GM21786 (cell line): ENCODE data around the gene PGLYRP1.

Experiments used
- ATAC-seq: cut with Tn5 transposase; IDR thresholded peaks from one replicate; pipeline ENCODE4 v1.9.1; 2021; ENCODE audit not compliant: unreplicated experiment

The PGLYRP1 gene

DNA sequence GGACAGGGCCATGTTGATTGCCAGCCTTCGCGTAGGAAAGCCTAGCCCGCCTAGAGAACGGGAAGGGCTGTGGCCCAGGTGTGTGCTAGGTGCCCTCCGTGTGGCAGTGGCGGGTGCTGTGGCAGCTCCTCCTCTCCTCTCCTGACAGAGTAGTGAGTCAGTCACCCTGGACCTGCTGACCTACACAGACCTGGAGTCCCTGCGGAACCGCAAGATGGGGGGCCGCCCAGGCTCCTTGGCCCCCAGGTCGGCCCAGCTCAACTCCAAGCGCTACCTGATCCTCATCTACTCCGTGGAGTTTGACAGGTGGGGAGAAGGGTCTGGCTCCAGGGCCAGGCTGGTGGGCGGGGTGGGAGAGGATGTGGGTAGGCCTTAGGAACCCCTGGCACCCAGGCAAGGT, 16.4 kb downstream of the PGLYRP1 start:
- no peak for ATAC-seq

DNA sequence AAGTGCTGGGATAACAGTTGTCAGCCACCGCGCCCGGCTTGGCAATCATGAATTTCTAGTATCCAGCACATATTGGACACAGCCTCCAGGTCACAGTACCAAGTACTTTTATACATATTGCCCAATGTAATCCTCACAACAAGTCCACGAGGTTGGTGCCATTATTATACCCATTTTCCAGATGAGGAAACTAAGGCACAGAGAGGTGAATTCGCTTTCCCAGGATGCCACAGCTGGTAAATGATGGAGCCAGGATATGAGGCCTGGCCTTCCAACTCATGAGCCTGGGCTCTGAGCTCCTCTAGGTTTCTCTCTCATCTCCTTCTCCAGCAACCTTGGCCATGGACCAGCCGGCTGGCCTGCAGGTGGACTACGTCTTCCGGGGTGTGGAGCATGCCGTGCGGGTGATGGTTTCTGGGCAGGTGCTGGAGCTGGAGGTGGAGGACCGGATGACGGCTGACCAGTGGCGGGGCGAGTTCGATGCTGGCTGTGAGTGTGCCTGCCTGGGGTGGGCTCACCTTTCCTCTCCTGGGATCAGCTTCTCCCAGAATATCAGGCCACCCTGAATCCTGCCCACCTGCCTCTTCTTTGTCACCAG, 20.1 kb downstream of the PGLYRP1 start:
- ATAC-seq, result no peak

DNA sequence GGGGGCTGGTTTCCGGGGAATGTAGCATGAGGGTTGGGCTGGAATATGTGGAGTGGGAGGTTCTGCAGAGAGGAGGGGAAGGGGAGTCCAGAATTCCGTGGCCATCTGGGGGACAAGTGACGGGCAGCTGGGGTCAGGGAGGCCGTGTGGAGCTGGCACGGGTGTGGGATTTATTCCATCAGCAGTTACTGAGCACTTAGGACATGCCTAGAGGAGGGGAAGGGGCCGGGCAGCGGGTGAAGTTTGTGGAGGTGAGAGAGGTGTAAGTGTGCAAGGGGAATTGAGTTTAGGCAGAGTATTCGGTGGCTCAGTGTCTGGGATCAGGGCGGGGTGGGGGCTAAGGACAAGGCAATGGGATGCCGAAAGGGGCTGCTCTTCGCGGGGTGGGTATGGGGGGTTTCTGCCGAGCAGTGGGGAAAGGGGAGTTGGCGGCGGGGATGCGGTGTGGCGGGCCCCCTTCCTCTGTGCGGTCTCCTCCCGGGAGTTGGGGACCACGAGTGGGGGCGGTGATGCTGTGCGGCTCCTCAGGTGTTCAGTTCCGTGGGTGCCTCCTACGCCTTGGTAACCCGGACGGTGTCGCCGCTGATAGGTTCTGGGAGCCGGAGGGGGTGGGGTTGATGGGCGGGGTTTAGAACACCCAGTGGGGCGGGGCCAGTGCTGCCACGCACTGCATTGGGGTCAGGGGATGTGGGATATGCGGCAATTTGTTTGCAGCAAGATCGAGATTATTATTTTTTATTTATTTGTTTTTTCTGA, 22.2 kb downstream of the PGLYRP1 start:
- no peak for ATAC-seq

DNA sequence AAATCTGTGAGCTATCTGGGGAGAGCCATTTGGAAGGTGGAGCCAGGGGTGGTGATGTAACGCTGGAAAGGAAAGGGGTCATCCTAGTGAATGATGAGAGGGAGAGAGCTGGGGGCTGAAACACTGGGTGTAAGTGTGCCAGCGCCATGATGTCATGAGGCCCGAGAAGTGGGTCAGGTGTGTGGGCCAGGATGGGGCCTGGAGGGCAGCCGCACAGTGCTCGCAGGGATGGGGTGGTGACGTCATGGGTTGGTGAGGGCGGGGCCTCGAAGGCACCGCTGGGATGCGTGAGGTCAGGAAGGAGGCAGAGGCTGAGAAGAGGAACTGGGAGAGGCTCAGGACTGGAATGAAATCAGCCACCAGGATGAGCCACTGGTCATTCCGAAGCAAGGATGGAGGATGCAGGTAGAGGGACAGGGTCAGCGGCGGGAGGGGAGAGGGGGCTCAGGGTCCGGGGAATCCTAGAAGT, 23.2 kb downstream of the PGLYRP1 start:
- no peak for ATAC-seq

DNA sequence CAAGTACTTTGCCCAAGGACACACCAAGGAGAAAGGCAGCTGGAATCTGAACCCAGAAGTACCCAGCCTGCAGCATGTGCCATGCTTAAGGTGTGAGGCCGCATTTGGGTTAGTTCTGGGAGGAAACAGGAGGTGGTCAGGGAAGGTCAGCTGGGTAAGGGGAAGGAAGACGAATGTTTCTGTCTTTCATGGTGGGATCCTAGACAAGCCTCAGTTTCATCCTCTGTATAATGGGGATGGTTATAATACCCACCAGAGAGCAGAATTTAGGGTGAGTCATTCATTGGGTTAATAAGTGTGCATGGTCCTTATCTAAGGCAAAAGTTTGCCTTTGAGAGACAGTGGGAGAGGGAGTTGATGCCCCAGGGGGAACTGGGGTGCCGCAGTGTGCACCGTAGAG, 24.0 kb downstream of the PGLYRP1 start:
- ATAC-seq, result no peak

DNA sequence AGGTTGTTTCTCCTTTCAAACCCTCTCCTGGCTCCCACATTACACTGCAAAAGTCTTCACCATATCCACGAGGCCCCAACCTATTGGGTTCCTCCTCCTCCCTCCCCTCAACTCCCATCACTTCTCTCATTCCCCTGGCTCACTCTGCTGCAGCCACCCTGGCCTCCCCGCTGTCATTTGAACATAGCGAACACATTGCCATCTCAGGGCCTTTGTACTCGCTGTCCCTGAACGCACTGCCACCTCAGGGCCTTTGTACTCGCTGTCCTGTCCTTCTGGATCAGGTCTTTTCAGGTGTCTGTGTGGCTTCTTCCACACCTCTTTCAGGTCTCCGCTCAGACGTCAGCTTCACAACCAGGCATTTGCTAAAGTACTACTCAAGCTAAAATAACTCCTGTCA, 25.9 kb downstream of the PGLYRP1 start:
- ATAC-seq, result no peak

DNA sequence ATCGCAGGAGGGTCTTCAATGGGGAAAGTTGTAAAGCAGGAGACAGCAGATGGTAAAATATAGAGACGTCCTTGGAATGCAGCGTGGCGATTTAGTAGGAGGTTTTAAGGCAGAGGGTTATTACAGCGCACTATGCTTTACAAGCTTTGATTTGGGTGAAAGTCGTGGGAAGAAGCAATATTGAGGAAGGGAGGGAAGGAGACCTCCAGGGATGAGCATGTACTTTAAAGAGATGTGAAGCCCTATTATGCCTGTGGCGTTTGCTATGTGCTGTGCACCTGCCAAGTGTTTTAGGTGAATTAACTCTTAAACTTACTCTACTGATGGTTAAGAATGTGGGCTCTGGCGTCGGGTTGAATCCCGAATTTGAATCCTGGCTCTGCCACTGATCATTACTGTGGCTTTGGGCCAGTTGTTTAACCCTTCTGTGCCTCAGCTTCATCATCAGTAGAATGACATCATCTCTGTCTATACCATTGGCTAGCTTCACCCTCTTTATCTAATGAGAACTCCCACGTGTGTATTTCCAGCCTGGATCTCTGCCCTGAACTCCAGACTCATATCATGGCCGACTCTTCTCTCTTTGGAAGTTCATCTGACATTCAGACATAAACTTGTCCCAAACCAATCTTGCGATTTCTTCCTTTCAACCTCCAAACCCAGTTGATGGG, 27.0 kb downstream of the PGLYRP1 start:
- ATAC-seq, result no peak

DNA sequence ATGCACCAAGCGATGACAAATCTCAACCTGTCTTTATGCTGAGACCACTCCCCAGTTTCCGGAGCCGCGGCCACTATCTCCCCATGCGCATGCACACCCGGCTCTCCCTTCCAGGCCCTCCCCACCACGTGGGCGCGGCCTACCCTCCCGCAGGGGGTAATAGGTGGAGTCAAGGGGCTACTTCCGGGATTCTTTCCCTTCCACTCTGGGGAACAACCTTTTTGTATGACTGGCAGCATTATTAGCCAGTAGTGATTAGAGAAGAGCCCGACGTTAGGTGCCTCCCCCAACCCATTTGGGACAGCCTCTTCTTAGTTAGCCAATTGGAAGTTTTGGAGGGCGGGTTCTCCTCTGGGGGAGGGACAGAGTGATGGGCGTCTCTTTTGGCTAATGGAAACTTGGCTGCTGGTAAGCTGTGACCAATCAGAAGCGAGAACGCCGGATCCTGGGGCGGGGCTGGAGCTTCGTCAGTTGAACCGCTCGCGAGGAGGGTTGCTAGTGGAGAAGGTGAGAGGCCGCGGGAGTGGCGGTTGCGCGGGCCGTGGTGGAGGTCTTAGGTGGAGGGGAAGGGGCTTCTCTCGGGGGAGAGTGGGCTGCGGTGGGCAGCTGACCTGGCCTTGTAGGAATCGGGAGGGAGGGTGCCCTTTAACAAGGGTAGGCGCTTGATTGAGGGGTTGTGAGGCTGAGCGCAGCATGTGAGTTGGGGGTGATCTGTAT, 27.7 kb downstream of the PGLYRP1 start, which contains the start of gene CCDC61:
Gene CCDC61, plus strand, starts transcription at position 470 of the 717 bp plus-strand sequence. CDS start 7,552 bp downstream, outside the sequence.
- peak; percentile 96 for ATAC-seq

DNA sequence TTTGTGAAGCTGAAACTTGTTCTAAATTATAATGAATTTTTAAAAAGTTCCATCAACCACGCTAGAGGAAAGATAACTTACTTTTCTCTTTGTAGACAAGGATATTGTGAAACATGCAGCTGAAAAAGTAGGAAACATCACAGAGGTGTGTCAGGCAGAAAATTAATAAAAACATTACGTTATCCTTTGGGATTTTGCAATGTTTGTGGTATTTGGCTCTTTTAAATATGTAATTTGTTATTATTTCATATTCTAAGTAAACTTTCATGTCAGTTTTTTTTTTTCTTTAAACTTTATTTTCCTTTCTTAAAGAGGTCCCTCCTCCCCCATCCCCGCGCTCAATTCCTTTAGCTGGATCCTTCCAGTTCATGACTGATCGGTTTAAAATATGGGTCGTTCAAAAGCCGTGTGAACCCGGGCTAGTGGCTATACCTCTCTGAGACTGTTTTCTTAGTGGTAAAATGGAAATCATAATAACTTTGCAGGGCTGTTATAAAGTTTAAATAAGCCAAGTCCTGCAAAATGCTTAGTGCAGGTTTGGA, 28.3 kb downstream of the PGLYRP1 start:
- no peak for ATAC-seq

DNA sequence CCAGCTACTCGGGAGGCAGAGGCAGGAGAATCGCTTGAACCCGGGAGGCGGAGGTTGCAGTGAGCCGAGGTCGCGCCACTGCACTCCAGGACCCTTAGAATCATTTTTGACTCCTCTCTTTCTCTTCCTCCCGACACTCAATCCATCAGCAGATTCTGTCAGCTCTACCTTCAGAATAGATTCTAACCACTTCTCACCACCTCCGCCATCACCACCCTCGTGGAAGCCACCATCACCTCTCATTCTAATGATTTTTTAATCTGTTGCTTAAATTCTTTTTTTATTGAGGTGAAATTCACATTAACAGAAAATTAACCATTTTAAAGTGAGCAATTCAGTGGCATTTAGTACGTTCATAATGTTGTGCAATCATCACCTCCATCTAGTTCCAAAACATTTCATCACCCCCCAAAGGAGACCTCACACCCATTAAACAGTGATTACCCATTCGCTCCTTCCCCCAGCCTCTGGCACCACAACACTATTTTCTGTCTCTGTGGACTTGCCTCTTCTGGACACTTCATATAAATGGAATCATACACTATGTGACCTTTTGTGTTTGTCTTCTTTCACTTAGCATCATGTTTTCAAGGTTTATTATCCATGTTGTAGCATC, 32.6 kb downstream of the PGLYRP1 start:
- no peak for ATAC-seq

DNA sequence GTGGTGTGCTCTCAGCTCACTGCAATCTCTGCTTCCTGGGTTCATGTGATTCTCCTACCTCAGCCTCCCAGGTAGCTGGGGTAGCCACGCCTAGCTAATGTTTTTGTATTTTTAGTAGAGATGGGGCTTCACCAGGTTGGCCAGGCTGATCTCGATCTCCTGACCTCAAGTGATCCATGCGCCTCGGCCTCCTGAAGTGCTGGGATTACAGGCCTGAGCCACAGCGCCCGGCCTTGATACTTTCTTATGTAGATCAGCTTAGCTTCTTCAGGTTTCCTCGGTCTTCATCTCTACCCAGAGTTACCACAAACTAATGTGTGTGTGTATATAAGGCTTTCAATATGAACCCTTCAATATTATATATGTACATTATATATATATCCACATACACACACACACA, 37.5 kb downstream of the PGLYRP1 start:
- ATAC-seq, result no peak

DNA sequence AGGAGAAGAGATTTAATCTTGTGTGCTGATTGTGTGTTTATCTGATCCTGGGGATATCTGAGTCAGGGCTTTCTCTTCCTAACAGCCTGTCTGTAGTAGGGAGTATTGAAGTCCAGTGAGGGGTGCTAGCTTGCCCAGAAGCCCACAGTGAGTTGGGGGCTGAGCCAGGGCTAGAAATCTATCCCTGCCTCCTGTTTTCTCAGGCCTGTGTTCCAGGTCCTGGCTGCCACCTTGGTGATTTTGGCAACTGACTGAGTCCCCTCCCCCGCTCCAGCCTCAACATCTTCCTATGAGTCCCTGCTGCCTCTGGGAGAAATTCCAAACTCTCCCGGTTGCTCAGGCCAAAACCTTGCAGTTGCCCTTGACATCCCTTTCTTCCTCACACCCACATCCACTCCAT, 41.5 kb downstream of the PGLYRP1 start:
- ATAC-seq, result no peak

DNA sequence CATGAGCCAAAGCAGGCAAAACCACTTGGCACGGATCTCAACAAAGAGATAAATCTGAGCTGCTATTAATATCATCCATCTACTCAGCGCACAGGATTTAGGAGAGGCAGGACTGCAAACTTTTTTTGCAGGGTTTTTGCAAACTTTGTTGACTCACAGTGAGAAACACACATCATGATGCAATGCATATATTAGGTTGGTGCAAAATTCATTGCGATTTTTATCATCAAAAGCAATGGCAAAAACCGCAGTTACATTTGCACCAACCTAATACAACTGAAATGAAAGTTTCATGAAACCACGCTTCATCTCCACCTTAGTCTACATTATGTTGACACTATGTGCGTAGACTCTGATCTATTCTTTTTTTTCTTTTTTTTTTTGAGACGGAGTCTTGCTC, 44.7 kb downstream of the PGLYRP1 start:
- ATAC-seq, result no peak

DNA sequence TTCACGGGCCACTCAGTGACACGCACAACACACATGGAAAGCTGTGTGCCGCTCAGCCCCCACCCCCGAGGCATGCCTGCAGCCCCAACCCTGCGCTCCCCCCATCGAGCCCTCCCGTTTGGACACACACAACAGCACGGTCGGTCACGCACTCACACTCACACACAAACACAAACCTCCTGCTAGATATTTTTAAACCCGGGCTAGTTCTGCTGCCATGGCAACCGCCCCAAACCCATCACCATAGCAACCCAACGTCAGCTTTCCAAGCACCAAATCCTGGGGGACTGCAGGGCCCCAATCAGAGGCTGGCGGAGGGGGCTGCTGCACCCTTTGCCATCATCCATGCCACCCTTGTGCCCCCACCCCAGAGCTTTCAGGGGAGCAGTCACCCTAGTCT, 46.7 kb downstream of the PGLYRP1 start:
- ATAC-seq, result no peak

DNA sequence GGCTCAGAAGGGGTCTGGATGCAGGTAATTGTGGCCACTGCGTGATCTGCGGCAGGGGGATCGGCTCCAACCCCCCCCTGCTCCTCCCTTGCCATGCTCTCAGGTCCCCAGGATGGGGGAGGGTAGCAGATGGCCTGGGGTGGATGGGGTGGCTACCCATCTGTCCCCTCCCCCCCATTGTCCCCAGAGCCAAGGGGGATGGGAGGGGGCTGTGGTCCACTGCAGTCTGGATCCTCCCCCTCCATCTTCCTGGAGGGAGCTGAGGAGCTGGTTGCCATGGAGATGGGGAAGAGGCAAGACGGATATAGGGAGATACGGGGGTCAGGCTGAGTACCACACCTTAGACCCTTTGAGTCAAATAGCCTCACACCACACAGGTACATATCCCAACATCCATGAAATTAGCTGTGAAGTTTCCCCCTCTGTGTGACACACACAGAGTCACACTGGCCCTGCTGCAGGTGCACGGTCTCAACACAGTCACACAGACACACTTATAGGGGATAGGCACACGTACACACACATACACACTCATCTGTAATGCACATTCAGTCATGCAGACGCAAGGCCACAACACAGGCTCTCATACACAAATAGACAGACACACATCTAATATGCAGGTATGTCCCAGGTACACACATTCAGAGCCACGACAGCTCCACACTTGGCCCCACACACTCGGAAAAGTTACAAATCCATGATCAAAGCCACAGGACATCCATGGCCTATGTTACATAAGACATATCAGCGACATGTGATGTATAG, 47.4 kb downstream of the PGLYRP1 start:
- no peak for ATAC-seq

DNA sequence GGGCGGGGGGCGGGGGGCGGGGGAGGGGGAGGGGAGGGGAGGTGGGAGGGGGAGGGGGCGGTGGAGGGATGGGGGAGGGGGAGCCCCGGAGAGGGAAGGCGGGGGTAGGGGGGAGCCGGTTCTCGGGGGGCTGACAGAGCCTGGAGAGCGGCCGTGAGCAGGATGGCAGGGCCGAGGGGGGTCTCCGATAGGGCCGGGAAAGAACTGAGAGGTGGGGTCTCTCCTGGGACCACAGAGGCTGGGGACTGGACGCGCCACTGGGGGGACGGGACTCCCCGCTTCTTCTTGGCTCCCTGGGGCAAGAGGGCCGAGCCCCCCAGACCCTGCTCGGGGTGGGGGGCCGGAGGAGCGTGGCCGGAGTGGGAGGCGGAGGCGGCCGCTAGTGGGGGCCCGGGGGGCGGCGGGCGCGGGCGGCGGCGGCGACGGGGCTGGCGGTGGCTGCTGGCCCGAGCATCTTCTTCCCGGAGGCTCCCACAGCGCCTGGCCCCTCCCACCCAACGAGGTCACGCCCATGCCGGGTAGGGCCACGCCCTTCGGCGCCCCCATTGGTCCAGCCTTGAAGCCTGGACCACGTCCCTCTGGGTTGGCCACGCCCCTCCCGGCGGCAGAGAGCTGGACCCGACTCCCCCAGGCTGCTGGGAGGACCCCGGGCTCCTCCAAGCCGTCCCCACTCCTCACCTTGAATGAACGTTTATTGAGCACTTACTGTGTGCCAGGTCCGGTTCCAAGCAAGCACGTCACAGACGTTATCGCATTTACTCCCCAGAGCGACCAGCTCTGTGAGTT, 49.1 kb downstream of the PGLYRP1 start, which contains the start of gene NOVA2:
Gene NOVA2, minus strand, starts transcription at position 313 of the 786 bp plus-strand sequence. CDS start 514 bp downstream, outside the sequence.
- no peak for ATAC-seq

DNA sequence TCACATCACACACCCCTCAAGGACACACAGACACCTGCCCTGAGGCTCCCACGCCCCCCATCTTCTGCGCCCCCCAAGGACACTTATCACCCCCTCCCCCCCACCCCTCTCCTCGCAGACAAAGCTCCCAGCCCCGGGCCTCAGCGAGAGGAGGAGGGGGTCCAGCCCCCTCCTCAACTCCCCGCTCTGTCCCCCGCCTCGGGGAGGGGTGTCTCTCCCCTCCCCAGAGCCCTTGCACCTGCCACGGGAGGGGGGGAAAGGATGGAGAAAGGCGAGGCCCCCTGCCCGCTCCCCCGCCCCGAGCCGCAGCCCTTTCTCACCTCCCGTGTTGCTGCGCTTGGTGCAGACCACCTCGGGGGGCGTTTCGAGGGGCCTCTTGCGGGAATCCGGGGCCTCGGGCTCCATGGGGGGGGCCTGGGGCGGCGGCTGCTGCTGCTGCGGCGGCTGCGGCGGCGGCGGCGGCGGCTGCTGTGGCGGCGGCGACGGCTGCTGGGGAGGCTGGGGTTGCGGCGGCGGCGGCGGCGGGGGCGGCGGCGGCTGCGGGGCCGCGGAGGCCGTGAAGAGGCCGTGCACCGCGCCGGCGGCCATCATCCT, 49.8 kb downstream of the PGLYRP1 start:
- no peak for ATAC-seq

DNA sequence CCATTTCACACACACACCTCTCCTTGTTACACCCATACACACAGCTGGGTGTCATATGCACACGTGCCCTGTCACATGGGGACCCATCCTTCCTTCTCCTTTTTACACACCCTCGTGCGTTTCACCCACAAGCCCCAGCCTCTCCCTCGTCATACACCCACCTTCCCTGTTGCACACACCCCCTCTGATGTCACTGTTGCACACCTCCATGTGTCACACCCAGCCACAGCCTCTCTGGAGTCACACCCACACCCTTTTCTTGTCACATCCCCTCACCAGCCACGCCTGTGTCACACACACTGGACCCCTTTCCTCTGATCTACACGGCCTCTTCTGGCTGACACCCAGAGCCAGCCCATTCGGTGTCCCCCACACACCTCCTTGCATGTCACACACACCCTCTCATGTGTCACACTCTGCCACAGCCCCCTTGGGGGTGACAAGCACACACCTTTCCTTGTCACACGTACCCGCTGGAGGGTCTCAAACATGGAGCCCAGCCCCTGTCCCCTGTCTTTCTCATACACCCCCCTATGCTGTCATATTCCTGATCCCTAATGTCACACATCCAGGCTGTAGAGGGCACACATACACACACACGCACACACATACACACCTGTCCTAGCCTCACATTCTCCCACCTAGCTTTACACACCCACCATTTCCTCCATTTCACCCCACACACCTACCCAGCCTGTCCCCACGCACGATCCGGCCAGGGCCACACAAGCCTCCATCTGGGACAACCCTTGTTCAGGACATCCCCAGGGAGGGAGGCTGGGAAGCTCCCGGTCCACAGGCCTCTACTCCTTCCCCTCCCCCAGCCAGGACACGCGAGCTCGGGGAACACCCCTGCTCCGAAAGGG, 50.5 kb downstream of the PGLYRP1 start:
- ATAC-seq, result no peak
